T-cell (primary cell): Measurements from ENCODE around the gene RHOBTB3. TPM values are rescaled to one million over a fixed set of nuclear protein-coding genes. Genes with fewer than 3 reads are reported as not detected.
A peak's percentile ranks its signal among the peaks of the same experiment; 100 is the strongest.

Source experiments
- ATAC-seq, 4 experiments: fragments of 200-7000 bp in 3 of 4; fragments of 150-1000 bp in 1 of 4; cut with Tn5 transposase; replicated peaks in 1 of 4; 1 replicate in 3 of 4; 2 replicates in 1 of 4; pipeline ENCODE4 v1.10.0; 2021; ENCODE audit warnings: moderate library complexity in 3 of 4, mild to moderate bottlenecking in 2 of 4, moderate number of reproducible peaks in 1 of 4
- CTCF ChIA-PET, 2 donors: fragments of 300-600 bp; sonication (Branson Sonifier 250); formaldehyde crosslinking; loops; one replicate each; lab custom pipeline; 2022; ENCODE audit warnings: antibody characterized with exemption in 2 of 2; lab: Charles Lee
- POLR2A ChIA-PET, 2 donors: fragments of 300-600 bp; sonication (Branson Sonifier 250); formaldehyde crosslinking; loops; one replicate each; lab custom pipeline; 2022; ENCODE audit warnings: antibody characterized with exemption in 2 of 2; lab: Charles Lee
- DNase-seq, 35 experiments: peaks; one replicate each; pipeline versions ENCODE4 v3.0.0 to v3.0.0-alpha.2; 2013 to 2023
- H3K27ac ChIP-seq: one replicate; pipeline ENCODE4 v1.5.1; 2013; ENCODE audit warnings: low read length
- H3K27me3 ChIP-seq, 2 experiments: replicated peaks in 1 of 2; 1 replicate in 1 of 2; 2 replicates in 1 of 2; pipeline versions ENCODE4 v1.6.1 to v1.7.0; 2013; ENCODE audit warnings: low read length in 1 of 2, mixed read lengths in 1 of 2; ENCODE audit not compliant: control insufficient read depth in 2 of 2, insufficient read depth in 2 of 2; ENCODE audit errors: extremely low read depth in 1 of 2
- H3K36me3 ChIP-seq, 2 donors: 1 replicate in 1 of 2; 2 replicates in 1 of 2; pipeline versions ENCODE4 v1.6.1 to v1.7.0; 2013; ENCODE audit warnings: low read length in 1 of 2; ENCODE audit not compliant: control insufficient read depth in 2 of 2, insufficient read depth in 1 of 2; ENCODE audit errors: extremely low read depth in 1 of 2
- H3K4me1 ChIP-seq, 2 experiments: 1 replicate in 1 of 2; 2 replicates in 1 of 2; pipeline versions ENCODE4 v1.6.1 to v1.7.0; 2013; ENCODE audit warnings: low read length in 2 of 2, mixed read lengths in 1 of 2; ENCODE audit not compliant: insufficient read depth in 2 of 2, control insufficient read depth in 1 of 2; ENCODE audit errors: extremely low read depth in 1 of 2
- H3K4me3 ChIP-seq, 2 donors: 1 replicate in 1 of 2; 2 replicates in 1 of 2; pipeline versions ENCODE4 v1.5.1 to v1.7.0; 2013; ENCODE audit warnings: mild to moderate bottlenecking in 2 of 2, low read length in 1 of 2, moderate library complexity in 1 of 2; ENCODE audit not compliant: control insufficient read depth in 1 of 2; ENCODE audit errors: extremely low read depth in 1 of 2
- H3K9me3 ChIP-seq: 2 replicates; pipeline ENCODE4 v1.7.0; 2013
- H3K27ac Mint-ChIP-seq, 2 donors: one replicate each; pipeline ENCODE4 v1.8.0; 2020 to 2021; ENCODE audit warnings: mild to moderate bottlenecking in 2 of 2, mixed read lengths in 2 of 2
- H3K27me3 Mint-ChIP-seq, 2 donors: one replicate each; pipeline ENCODE4 v1.8.0; 2021 to 2022; ENCODE audit warnings: mixed read lengths in 2 of 2
- H3K36me3 Mint-ChIP-seq: one replicate; pipeline ENCODE4 v1.8.0; 2021; ENCODE audit warnings: mixed read lengths
- H3K4me1 Mint-ChIP-seq, 3 donors: one replicate each; pipeline ENCODE4 v1.8.0; 2020 to 2022; ENCODE audit warnings: mixed read lengths in 3 of 3, mild to moderate bottlenecking in 1 of 3
- H3K4me3 Mint-ChIP-seq, 3 donors: one replicate each; pipeline ENCODE4 v1.8.0; 2020 to 2022; ENCODE audit warnings: mild to moderate bottlenecking in 3 of 3, mixed read lengths in 3 of 3, moderate library complexity in 3 of 3
- H3K9me3 Mint-ChIP-seq, 3 donors: one replicate each; pipeline ENCODE4 v1.8.0; 2020 to 2022; ENCODE audit warnings: mixed read lengths in 3 of 3
- WGBS: methylation state at CpG from one replicate; pipeline ENCODE4 v1.1.5; 2013; ENCODE audit warnings: missing lambda C conversion rate; ENCODE audit not compliant: insufficient coverage; 5-methylcytosine and 5-hydroxymethylcytosine counted together
- total RNA-seq, 35 experiments: library from RNA in 6 of 35; stranded (reverse) in 6 of 35; fragments of 120-200 nt in 1 of 35; gene quantifications; one replicate each; pipeline versions ENCODE4 v1.2.1 to v1.2.4 and lab custom pipeline; 2013 to 2026

Gene RHOBTB3
- total RNA-seq, 5 donors from 2014 or later (not counting 1 experiment from before 2014, with no cell fraction given): 2.6 to 4.8 (median 3.6) TPM

- WGBS: 28% methylated on average over 7 of the region's 14 CpGs
- Histone ChIP-seq H3K4me1 (peaks cover 55 to 63% of the 10 kb centered on the region in 2 experiments), H3K27ac (peak overlapping the region; percentile 86), H3K9me3 (no peaks in the 10 kb centered on the region), H3K27me3 (no peaks in the 10 kb centered on the region), H3K36me3 (peaks cover 4 to 41% of the 10 kb centered on the region in 2 donors), H3K4me3 (peak overlapping the region; percentile 39 to 72)
- DNase-seq: peak in 10 of 35 experiments; percentile 12 to 52 (median 19)
- peak overlapping the region; percentile 91 to 97 for H3K27ac Mint-ChIP-seq
- CTCF ChIA-PET: interaction anchor here (0.6 to 3.0 kb wide), 10 partner anchors 9 to 883 kb away, joined by 3 to 18 read pairs (median 4); no protein-coding TSS in a partner anchor
- POLR2A ChIA-PET: no interaction called here
- H3K27me3 Mint-ChIP-seq: no peaks in the 10 kb centered on the region
- H3K4me1 Mint-ChIP-seq: peaks cover 78 to 82% (median 80%) of the 10 kb centered on the region in 3 donors
- peak; percentile 26 to 44 (median 36) for ATAC-seq
- peak overlapping the region; percentile 98 to 99 (median 98) for H3K4me3 Mint-ChIP-seq
- H3K9me3 Mint-ChIP-seq: no peaks in the 10 kb centered on the region
- H3K36me3 Mint-ChIP-seq: peaks cover 26% of the 10 kb centered on the region
Observed at GRCh38 chr5:95818181-95819147, 87.3 kb downstream of the RHOBTB3 start.

DNA sequence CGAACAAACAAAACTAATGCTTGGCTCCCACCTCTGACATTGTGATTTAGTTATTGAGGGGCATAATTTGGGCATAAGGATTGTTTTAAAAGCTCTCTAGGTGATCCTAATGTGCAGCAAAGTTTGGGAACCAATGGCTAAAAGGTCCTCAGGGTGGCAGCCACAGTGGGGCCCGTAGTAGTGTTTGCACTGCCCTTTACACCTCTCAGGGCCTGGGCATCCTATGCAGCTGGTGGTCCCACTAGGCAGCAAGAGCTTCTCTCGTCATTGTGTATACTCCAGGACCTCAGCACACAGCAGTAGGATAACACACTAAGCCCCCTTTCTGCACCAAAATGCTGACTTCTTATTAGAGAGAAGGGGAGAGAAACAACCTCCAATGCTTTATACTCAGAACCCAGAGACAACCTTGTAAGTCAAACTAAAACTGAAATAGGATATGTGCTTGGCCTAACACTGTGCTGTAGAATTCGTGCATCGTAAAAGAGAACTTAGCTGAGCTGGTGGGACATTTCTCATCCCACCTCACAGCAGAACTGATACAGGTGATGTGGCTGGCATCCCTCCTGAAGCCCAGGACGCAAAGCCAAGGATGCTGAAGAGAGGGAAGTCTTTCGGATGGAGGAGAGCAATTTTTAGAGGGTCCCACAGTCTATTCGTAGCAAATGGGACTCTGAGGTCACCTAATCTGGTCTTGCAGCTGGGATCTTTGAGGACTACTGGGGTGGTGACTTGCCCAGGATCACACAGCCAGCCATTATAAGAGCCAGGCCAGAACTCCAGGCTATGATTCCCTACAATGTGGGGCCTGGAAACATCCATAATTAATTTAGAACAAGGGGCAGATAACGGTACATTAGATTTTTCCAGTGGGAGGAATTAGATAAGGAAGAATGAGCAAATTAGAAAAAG, 90.2 kb downstream of the RHOBTB3 start:
- no peaks in the 10 kb centered on the region for H3K27me3 ChIP-seq
- no peak for ATAC-seq

DNA sequence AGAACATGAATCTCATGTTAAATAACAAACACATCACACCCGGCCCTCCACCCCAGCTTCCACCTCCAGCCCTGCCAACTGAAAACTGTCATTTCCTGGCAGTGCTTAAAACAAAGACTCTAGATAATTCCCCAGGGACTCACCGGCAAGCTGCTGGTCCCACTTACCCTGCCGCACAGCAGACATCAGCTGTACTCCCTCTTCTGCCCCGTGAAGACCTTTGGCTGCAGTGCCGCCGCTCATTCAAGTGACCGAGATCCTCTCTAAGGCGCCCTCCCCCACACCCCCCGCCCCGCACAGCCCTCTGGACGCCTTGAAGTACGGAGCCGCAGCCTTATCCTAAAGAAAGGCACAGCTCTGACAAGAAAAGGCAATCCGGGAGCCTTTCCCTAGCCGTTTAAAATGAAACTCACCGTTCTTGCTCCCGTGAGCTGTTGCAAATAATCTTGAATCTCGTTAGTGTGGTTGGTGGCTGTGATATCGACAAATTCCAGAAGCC, 91.0 kb downstream of the RHOBTB3 start:
- peak overlapping the region; percentile 97 to 99 for H3K27ac Mint-ChIP-seq
- peaks cover 69 to 80% (median 75%) of the 10 kb centered on the region in 3 donors for H3K4me1 Mint-ChIP-seq
- Histone ChIP-seq H3K27ac (peak overlapping the region; percentile 86), H3K4me3 (peak overlapping the region; percentile 59 to 99), H3K27me3 (no peaks in the 10 kb centered on the region), H3K4me1 (peaks cover 55 to 71% of the 10 kb centered on the region in 2 experiments), H3K36me3 (peaks cover 0 to 6% of the 10 kb centered on the region in 2 donors), H3K9me3 (no peaks in the 10 kb centered on the region)
- ChIA-PET CTCF (interaction anchor here (0.6 to 4.3 kb wide), 13 partner anchors 7 to 60 kb away, joined by 3 to 32 read pairs (median 4); no protein-coding TSS in a partner anchor), POLR2A (interaction anchor here (1.0 to 2.6 kb wide), 4 partner anchors 9 to 175 kb away, joined by 3 to 14 read pairs (median 5); partner anchors contain the start of gene RFESD (in 1 of the 2))
- H3K4me3 Mint-ChIP-seq: peak overlapping the region; percentile 98 to 99 (median 98)
- H3K27me3 Mint-ChIP-seq: no peaks in the 10 kb centered on the region
- WGBS: 0% methylated on average over 19 of the region's 19 CpGs
- peak in 8 of 35 experiments; percentile 19 to 41 (median 27) for DNase-seq
- H3K9me3 Mint-ChIP-seq: no peaks in the 10 kb centered on the region
- H3K36me3 Mint-ChIP-seq: no peaks in the 10 kb centered on the region
- ATAC-seq: peak; percentile 17 to 21 (median 19)

More for the DNA sequence above, 90.2 kb downstream of the RHOBTB3 start:
- H3K4me1 ChIP-seq: peaks cover 61 to 78% of the 10 kb centered on the region in 2 experiments
- Mint-ChIP-seq H3K27ac (peak overlapping the region; percentile 97 to 99), H3K4me3 (peak overlapping the region; percentile 98 to 99 (median 98)), H3K4me1 (peaks cover 76 to 86% (median 80%) of the 10 kb centered on the region in 3 donors), H3K9me3 (no peaks in the 10 kb centered on the region), H3K27me3 (no peaks in the 10 kb centered on the region), H3K36me3 (peaks cover 3% of the 10 kb centered on the region)
- H3K36me3 ChIP-seq: peaks cover 0 to 13% of the 10 kb centered on the region in 2 donors
- CTCF ChIA-PET: interaction anchor here (0.6 to 4.3 kb wide), 7 partner anchors 13 to 40 kb away, joined by 3 to 32 read pairs (median 11); no protein-coding TSS in a partner anchor
- 17% methylated on average over 4 of the region's 9 CpGs for WGBS
- H3K9me3 ChIP-seq: no peaks in the 10 kb centered on the region
- peak overlapping the region; percentile 59 to 99 for H3K4me3 ChIP-seq
- POLR2A ChIA-PET: interaction anchor here (1.3 to 2.6 kb wide), 3 partner anchors 9 to 13 kb away, joined by 4 to 14 read pairs (median 6); no protein-coding TSS in a partner anchor
- DNase-seq: peak in 1 of 35 experiments; percentile 30
- H3K27ac ChIP-seq: peak overlapping the region; percentile 86

GRCh38 chr5:95822542-95823181, 91.5 kb downstream of the RHOBTB3 start, which contains the start of gene GLRX:
TSS of gene GLRX (minus strand) at chr5:95822726. CDS start at chr5:95822662, 64 bp downstream.
- H3K27ac Mint-ChIP-seq: peak within 1 kb of the TSS; percentile 97 to 99
- H3K4me1 Mint-ChIP-seq: peaks cover 69 to 80% (median 75%) of the 10 kb centered on the region in 3 donors
- no peaks in the 10 kb centered on the region for H3K27me3 ChIP-seq
- H3K9me3 ChIP-seq: no peaks in the 10 kb centered on the region
- H3K27me3 Mint-ChIP-seq: no peaks in the 10 kb centered on the region
- peak within 1 kb of the TSS; percentile 59 to 99 for H3K4me3 ChIP-seq
- peaks cover 51 to 65% of the 10 kb centered on the region in 2 experiments for H3K4me1 ChIP-seq
- H3K27ac ChIP-seq: peak within 1 kb of the TSS; percentile 86
- ChIA-PET CTCF (interaction anchor here (0.6 to 4.3 kb wide), 15 partner anchors 8 to 61 kb away, joined by 3 to 32 read pairs (median 4); no protein-coding TSS in a partner anchor), POLR2A (interaction anchor here (0.6 to 2.6 kb wide), 7 partner anchors 10 to 176 kb away, joined by 3 to 14 read pairs (median 3); partner anchors contain the start of gene RFESD (in 1 of the 2))
- no peaks in the 10 kb centered on the region for H3K36me3 ChIP-seq
- H3K36me3 Mint-ChIP-seq: no peaks in the 10 kb centered on the region
- no peaks in the 10 kb centered on the region for H3K9me3 Mint-ChIP-seq
- DNase-seq (peak in 29 of 35 experiments; percentile 10 to 70 (median 45)), ATAC-seq (peak; percentile 44 to 57 (median 50))
- H3K4me3 Mint-ChIP-seq: peak within 1 kb of the TSS; percentile 98 to 99 (median 98)
- WGBS: 0% methylated on average over 1 of the region's 8 CpGs

DNA sequence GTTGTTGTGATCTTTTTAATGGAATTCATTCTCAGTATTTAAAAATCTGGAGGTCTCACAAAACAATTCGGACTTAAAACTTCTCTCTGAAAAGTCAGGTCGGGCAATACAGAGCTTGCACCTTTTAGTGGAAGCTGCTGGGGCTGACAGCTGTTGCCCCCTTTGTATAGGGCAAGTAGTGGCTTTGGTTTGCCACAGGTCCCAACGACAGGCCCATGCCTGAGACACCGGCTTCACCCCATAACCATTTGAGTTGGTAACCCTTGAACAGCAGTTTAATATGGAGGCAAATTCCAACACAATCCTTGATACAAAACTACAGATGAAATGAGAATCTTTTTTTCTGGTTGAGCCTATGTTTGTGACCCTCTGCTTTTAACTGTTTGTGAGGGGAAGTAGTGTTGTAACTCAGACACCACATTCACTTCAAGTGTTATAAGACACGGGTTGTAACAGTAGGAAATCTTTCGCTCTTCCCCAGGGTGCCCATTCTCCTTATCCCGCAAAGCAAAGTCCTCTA, 92.1 kb downstream of the RHOBTB3 start:
- Histone ChIP-seq H3K4me3 (peak overlapping the region; percentile 59 to 99), H3K36me3 (no peaks in the 10 kb centered on the region), H3K9me3 (no peaks in the 10 kb centered on the region), H3K27me3 (no peaks in the 10 kb centered on the region), H3K4me1 (peaks cover 48 to 59% of the 10 kb centered on the region in 2 experiments), H3K27ac (peak overlapping the region; percentile 86)
- Mint-ChIP-seq H3K4me3 (peak overlapping the region; percentile 98 to 99 (median 98)), H3K4me1 (peaks cover 66 to 78% (median 73%) of the 10 kb centered on the region in 3 donors), H3K27ac (peak overlapping the region; percentile 97 to 99), H3K9me3 (no peaks in the 10 kb centered on the region), H3K36me3 (no peaks in the 10 kb centered on the region), H3K27me3 (no peaks in the 10 kb centered on the region)
- ATAC-seq (no peak), DNase-seq (peak in 1 of 35 experiments; percentile 29)
- CTCF ChIA-PET: interaction anchor here (0.6 to 4.3 kb wide), 16 partner anchors 9 to 177 kb away, joined by 3 to 32 read pairs (median 4); partner anchors contain the start of gene RFESD (in 1 of the 2)
- no CpG with 5 or more reads among the region's 7 CpGs for WGBS
- POLR2A ChIA-PET: interaction anchor here (0.6 to 2.6 kb wide), 9 partner anchors 11 to 1128 kb away, joined by 3 to 14 read pairs (median 3); partner anchors contain the start of gene RFESD (in 1 of the 2)
